Neural cell (in vitro differentiated cells): Measurements from ENCODE around the gene FXYD1. TPM values are rescaled to one million over a fixed set of nuclear protein-coding genes. Genes with fewer than 3 reads are reported as not detected.

Experiments
- H2AFZ ChIP-seq: fragments of 200-600, 300-800 bp; sonication (generic), shearing (Covaris generic); 2 replicates; pipeline ENCODE4 v1.6.0; 2014; ENCODE audit warnings: low read depth, mild to moderate bottlenecking, antibody characterized with exemption, low read length, moderate library complexity
- H3F3A ChIP-seq: fragments of 200-600 bp; shearing (Covaris generic); 2 replicates; pipeline ENCODE4 v1.6.1; 2016; ENCODE audit warnings: mild to moderate bottlenecking, moderate library complexity, mixed read lengths, antibody characterized with exemption, low read length; ENCODE audit not compliant: insufficient read depth, poor library complexity, severe bottlenecking
- H3K27ac ChIP-seq: fragments of 200-600, 300-800 bp; sonication (generic), shearing (Covaris generic); 2 replicates; pipeline ENCODE4 v1.5.1; 2014; ENCODE audit warnings: mild to moderate bottlenecking, low read length, moderate library complexity
- H3K27me3 ChIP-seq: fragments of 300-800, 200-600 bp; sonication (generic), shearing (Covaris generic); 2 replicates; pipeline ENCODE4 v1.6.0; 2014; ENCODE audit warnings: mild to moderate bottlenecking, low read depth, low read length, moderate library complexity; ENCODE audit not compliant: insufficient read depth
- H3K36me3 ChIP-seq: fragments of 300-800, 200-600 bp; sonication (generic), shearing (Covaris generic); 2 replicates; pipeline ENCODE4 v1.5.1; 2014; ENCODE audit warnings: mild to moderate bottlenecking, antibody characterized with exemption, low read length, moderate library complexity; ENCODE audit not compliant: insufficient read depth
- H3K4me2 ChIP-seq: fragments of 300-800, 200-600 bp; sonication (generic), shearing (Covaris generic); 2 replicates; pipeline ENCODE4 v1.6.0; 2014; ENCODE audit warnings: mild to moderate bottlenecking, low read length
- H3K4me3 ChIP-seq: fragments of 300-800, 200-600 bp; sonication (generic), shearing (Covaris generic); 2 replicates; pipeline ENCODE4 v1.5.1; 2014; ENCODE audit warnings: mild to moderate bottlenecking, low read length, moderate library complexity
- H3K79me2 ChIP-seq: fragments of 200-600 bp; shearing (Covaris generic); replicated peaks from 2 replicates; pipeline ENCODE4 v1.6.0; 2014; ENCODE audit warnings: mild to moderate bottlenecking, low read length, moderate library complexity; ENCODE audit not compliant: insufficient read depth
- H3K9ac ChIP-seq: fragments of 300-800, 200-600 bp; sonication (generic), shearing (Covaris generic); 2 replicates; pipeline ENCODE4 v1.6.1; 2016; ENCODE audit warnings: mild to moderate bottlenecking, low read length, mixed read lengths
- H3K9me2 ChIP-seq: fragments of 200-600 bp; shearing (Covaris generic); 2 replicates; pipeline ENCODE4 v1.6.1; 2016; ENCODE audit warnings: mild to moderate bottlenecking, low read length, mixed read lengths; ENCODE audit not compliant: insufficient read depth
- H3K9me3 ChIP-seq: fragments of 200-600, 300-800 bp; sonication (generic), shearing (Covaris generic); 2 replicates; pipeline ENCODE4 v1.6.1; 2016; ENCODE audit warnings: mild to moderate bottlenecking, mixed run types, low read length, moderate library complexity, mixed read lengths
- H4K20me1 ChIP-seq: fragments of 200-600 bp; shearing (Covaris generic); 2 replicates; pipeline ENCODE4 v1.6.1; 2016; ENCODE audit warnings: mild to moderate bottlenecking, mixed run types; ENCODE audit not compliant: insufficient read depth
- CTCF ChIP-seq: fragments of 450-650 bp; IDR thresholded peaks from 2 replicates; pipeline ENCODE4 v1.5.1; 2014; ENCODE audit warnings: antibody characterized with exemption, mild to moderate bottlenecking, moderate library complexity; ENCODE audit not compliant: poor library complexity, severe bottlenecking
- EP300 ChIP-seq: fragments of 450-650 bp; conservative IDR thresholded peaks from 2 replicates; pipeline ENCODE4 v1.6.1; 2014; ENCODE audit warnings: antibody characterized with exemption, mild to moderate bottlenecking, moderate library complexity; ENCODE audit not compliant: poor library complexity, severe bottlenecking
- EZH2 ChIP-seq: fragments of 200-600, 300-800 bp; shearing (Covaris generic), sonication (generic); IDR thresholded peaks from 2 replicates; pipeline ENCODE4 v1.6.1; 2014; ENCODE audit warnings: antibody characterized with exemption, low read length, borderline replicate concordance, mild to moderate bottlenecking; ENCODE audit not compliant: insufficient read depth, poor library complexity, severe bottlenecking
- MXI1 ChIP-seq: fragments of 450-650 bp; conservative IDR thresholded peaks from 2 replicates; pipeline ENCODE4 v1.6.1; 2014; ENCODE audit warnings: antibody characterized with exemption, mild to moderate bottlenecking; ENCODE audit not compliant: poor library complexity, severe bottlenecking
- POLR2AphosphoS5 ChIP-seq: IDR thresholded peaks from 2 replicates; pipeline ENCODE4 v1.6.1; 2012
- RAD21 ChIP-seq: fragments of 450-650 bp; conservative IDR thresholded peaks from 2 replicates; pipeline ENCODE4 v1.6.1; 2014; ENCODE audit warnings: antibody characterized with exemption, mild to moderate bottlenecking, moderate library complexity
- REST ChIP-seq: IDR thresholded peaks from 2 replicates; pipeline ENCODE4 v1.6.1; 2012; ENCODE audit warnings: borderline replicate concordance
- SMC3 ChIP-seq: fragments of 450-650 bp; conservative IDR thresholded peaks from 2 replicates; pipeline ENCODE4 v1.6.1; 2014; ENCODE audit warnings: antibody characterized with exemption, mild to moderate bottlenecking, moderate library complexity; ENCODE audit not compliant: poor library complexity
- TAF1 ChIP-seq: IDR thresholded peaks from 2 replicates; pipeline ENCODE4 v1.6.1; 2012; ENCODE audit warnings: low read depth
- polyA plus RNA-seq: library from polyadenylated mRNA; depleted of rRNA; stranded (reverse); fragments of >200 nt; gene quantifications from 2 replicates; pipeline ENCODE4 v1.2.3, GENCODE V29; 2014

The FXYD1 gene
- polyA plus RNA-seq, 1 donor from 2014 or later, result not detected

- Histone ChIP-seq H2AFZ (no peak within 1 kb of the TSS), H4K20me1 (no peaks in the 10 kb centered on the region), H3K4me2 (no peak within 1 kb of the TSS), H3K9me2 (no peaks in the 10 kb centered on the region), H3K79me2 (no peaks in the 10 kb centered on the region), H3K4me3 (no peak within 1 kb of the TSS), H3K27ac (no peak within 1 kb of the TSS), H3K36me3 (no peaks in the 10 kb centered on the region), H3K9me3 (no peaks in the 10 kb centered on the region), H3K9ac (no peak within 1 kb of the TSS), H3K27me3 (no peaks in the 10 kb centered on the region), H3F3A (no peaks in the 10 kb centered on the region)
- TF ChIP-seq SMC3, result no peak
- TF ChIP-seq EZH2, result no peak
- TF ChIP-seq POLR2AphosphoS5, result no peak
- no peak for TF ChIP-seq TAF1
- no peak for TF ChIP-seq REST
- TF ChIP-seq EP300, result no peak
- TF ChIP-seq RAD21, result no peak
- TF ChIP-seq CTCF, result no peak
- no peak for TF ChIP-seq MXI1
Observed at GRCh38 chr19:35134601-35135242, 3.9 kb upstream of the FXYD1 start, which contains the start of gene LGI4. LGI4 (minus strand) TSS chr19:35135059; CDS start chr19:35134680, 379 bp downstream.

- no peak overlapping the region for H3K27ac ChIP-seq
- H3F3A ChIP-seq, result no peaks in the 10 kb centered on the region
- H3K4me2 ChIP-seq, result no peak overlapping the region
- H3K9me2 ChIP-seq, result no peaks in the 10 kb centered on the region
- H4K20me1 ChIP-seq, result no peaks in the 10 kb centered on the region
- no peaks in the 10 kb centered on the region for H3K36me3 ChIP-seq
- no peaks in the 10 kb centered on the region for H3K79me2 ChIP-seq
- H3K4me3 ChIP-seq, result no peak overlapping the region
- no peaks in the 10 kb centered on the region for H3K9me3 ChIP-seq
- no peak overlapping the region for H2AFZ ChIP-seq
- no peak overlapping the region for H3K9ac ChIP-seq
- no peaks in the 10 kb centered on the region for H3K27me3 ChIP-seq
- TF ChIP-seq SMC3, result peak; percentile 73
- TF ChIP-seq EP300, result no peak
- TF ChIP-seq REST, result no peak
- TF ChIP-seq CTCF, result peak; percentile 72
- peak; percentile 62 for TF ChIP-seq RAD21
- no peak for TF ChIP-seq MXI1
Observed at GRCh38 chr19:35135389-35135909, 3.2 kb upstream of the FXYD1 start.
